Esophagus muscularis mucosa (tissue), 4 donors: ENCODE data around the gene UMOD. TPM values are rescaled to one million over a fixed set of nuclear protein-coding genes. Genes with fewer than 3 reads are reported as not detected.
"Not testable (repeated sequence)": the region's sequence is repeated elsewhere in the genome, so short reads cannot be mapped to it uniquely, and the experiment has no call there.

ENCODE experiments used
- DNase-seq: peaks from one replicate; pipeline ENCODE4 v3.0.0-alpha.2; 2017; ENCODE audit errors: extremely low spot score
- H3K27ac ChIP-seq, 4 donors: fragments of 200-600 bp; sonication (generic); replicated peaks in 1 of 4; 1 replicate in 3 of 4; 2 replicates in 1 of 4; pipeline ENCODE4 v1.5.1; 2016 to 2019; ENCODE audit warnings: mild to moderate bottlenecking in 1 of 4
- H3K27me3 ChIP-seq, 4 donors: fragments of 200-600 bp; sonication (generic); one replicate each; pipeline versions ENCODE4 v1.5.1 to v1.6.0; 2016 to 2019
- H3K36me3 ChIP-seq, 4 donors: fragments of 200-600 bp; sonication (generic); one replicate each; pipeline ENCODE4 v1.5.1; 2016 to 2019
- H3K4me1 ChIP-seq, 4 donors: fragments of 200-600 bp; sonication (generic); one replicate each; pipeline ENCODE4 v1.5.1; 2016 to 2019
- H3K4me3 ChIP-seq, 4 donors: fragments of 200-600 bp; sonication (generic); 1 replicate in 2 of 4; 2 replicates in 2 of 4; pipeline ENCODE4 v1.5.1; 2016 to 2019; ENCODE audit warnings: mild to moderate bottlenecking in 4 of 4, moderate library complexity in 1 of 4
- H3K9me3 ChIP-seq, 4 donors: fragments of 200-600 bp; sonication (generic); 1 replicate in 3 of 4; 2 replicates in 1 of 4; pipeline ENCODE4 v1.5.1; 2016 to 2019
- EP300 ChIP-seq: sonication (generic); formaldehyde crosslinking; IDR thresholded peaks from one replicate; pipeline ENCODE4 v1.6.1; 2017; ENCODE audit warnings: antibody characterized with exemption
- POLR2A ChIP-seq: fragments of 450-650 bp; IDR thresholded peaks from one replicate; pipeline ENCODE4 v1.6.1; 2017; ENCODE audit warnings: antibody characterized with exemption, moderate library complexity, mild to moderate bottlenecking, low read depth
- POLR2AphosphoS5 ChIP-seq, 2 donors: sonication (generic); formaldehyde crosslinking; IDR thresholded peaks; one replicate each; pipeline ENCODE4 v1.6.1; 2017; ENCODE audit warnings: antibody characterized with exemption in 2 of 2
- WGBS: methylation state at CpG from one replicate; pipeline ENCODE4 v1.1.5; 2018; 5-methylcytosine and 5-hydroxymethylcytosine counted together
- intact Hi-C: fragments of 100-400 bp; cut with DNase I; formaldehyde crosslinking; loops from one replicate; pipeline ENCODE4 v1.15.1; 2023
- total RNA-seq, 4 donors: library from RNA; depleted of rRNA; stranded (reverse); fragments of >200 nt; gene quantifications; one replicate each; pipeline versions ENCODE4 v1.1.0 to v1.2.1, GENCODE V29; 2016
- TF ChIP-seq, protein P1 (sequence below), 3 experiments: fragments of 200-600 bp in 2 of 3; fragments of 450-650 bp in 1 of 3; sonication (generic) in 2 of 3; IDR thresholded peaks; one replicate each; pipeline ENCODE4 v1.5.1; 2017 to 2019; ENCODE audit warnings: antibody characterized with exemption in 3 of 3, mild to moderate bottlenecking in 2 of 3, moderate library complexity in 1 of 3

UMOD gene
- total RNA-seq, 4 donors from 2014 or later = not detected

DNA sequence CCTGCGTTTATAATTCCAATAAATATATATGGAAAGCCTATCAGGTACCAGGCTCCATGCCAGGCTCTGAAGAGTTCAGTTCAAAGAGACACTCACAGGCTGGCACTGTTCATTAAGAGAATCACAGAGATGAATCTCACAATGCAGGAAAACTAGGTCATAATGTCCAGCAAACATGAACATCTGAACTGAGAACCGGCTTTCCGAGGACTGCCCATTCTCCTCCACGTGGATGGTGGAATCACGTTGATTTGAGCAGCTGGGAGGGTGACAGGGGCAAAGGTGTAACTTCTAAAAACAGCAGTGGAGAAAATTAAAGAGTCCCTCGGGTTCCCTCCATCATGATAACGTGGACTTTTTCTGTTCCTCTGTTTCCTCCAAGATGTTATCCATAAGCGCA lies 35.4 kb downstream of the UMOD start:
- no peak overlapping the region for H3K27ac ChIP-seq
- intact Hi-C loops = no loop called here
- WGBS = 68% methylated on average over 8 of the region's 8 CpGs
- TF ChIP-seq, protein P1, sequence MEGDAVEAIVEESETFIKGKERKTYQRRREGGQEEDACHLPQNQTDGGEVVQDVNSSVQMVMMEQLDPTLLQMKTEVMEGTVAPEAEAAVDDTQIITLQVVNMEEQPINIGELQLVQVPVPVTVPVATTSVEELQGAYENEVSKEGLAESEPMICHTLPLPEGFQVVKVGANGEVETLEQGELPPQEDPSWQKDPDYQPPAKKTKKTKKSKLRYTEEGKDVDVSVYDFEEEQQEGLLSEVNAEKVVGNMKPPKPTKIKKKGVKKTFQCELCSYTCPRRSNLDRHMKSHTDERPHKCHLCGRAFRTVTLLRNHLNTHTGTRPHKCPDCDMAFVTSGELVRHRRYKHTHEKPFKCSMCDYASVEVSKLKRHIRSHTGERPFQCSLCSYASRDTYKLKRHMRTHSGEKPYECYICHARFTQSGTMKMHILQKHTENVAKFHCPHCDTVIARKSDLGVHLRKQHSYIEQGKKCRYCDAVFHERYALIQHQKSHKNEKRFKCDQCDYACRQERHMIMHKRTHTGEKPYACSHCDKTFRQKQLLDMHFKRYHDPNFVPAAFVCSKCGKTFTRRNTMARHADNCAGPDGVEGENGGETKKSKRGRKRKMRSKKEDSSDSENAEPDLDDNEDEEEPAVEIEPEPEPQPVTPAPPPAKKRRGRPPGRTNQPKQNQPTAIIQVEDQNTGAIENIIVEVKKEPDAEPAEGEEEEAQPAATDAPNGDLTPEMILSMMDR (IDR thresholded peaks at IDR 0.05) = no peak
- TF ChIP-seq POLR2A (no peak), POLR2AphosphoS5 (IDR thresholded peaks at IDR 0.05) (no peak), EP300 (no peak)
- no peaks in the 10 kb centered on the region for H3K27me3 ChIP-seq
- no peak overlapping the region for H3K4me3 ChIP-seq
- H3K36me3 ChIP-seq = no peaks in the 10 kb centered on the region
- DNase-seq = no peak
- H3K9me3 ChIP-seq = no peaks in the 10 kb centered on the region
- H3K4me1 ChIP-seq = no peaks in the 10 kb centered on the region

DNA sequence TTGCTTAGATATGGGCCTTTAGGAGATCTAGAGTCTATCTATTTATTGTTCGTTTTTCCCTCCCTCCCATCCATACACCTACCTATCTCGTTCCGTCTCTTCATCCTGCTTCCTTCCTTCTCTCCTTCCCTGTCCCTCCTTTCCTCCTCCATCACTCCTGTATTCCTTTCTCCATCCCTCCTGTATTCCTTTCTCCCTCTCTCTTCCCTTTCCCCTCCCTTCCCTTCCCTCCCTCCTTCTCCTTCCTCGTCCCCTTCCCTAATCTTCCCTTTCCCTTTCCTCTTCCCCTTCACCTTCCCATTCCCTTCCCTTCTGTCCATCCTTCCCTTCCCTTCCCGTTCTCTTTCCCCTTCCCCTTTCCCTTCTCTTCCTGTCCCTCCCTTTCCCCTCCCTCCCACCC lies 35.8 kb downstream of the UMOD start:
- DNase-seq = no peak
- TF ChIP-seq EP300 = no peak
- no peak for TF ChIP-seq POLR2AphosphoS5 (IDR thresholded peaks at IDR 0.05)
- TF ChIP-seq, protein P1 (IDR thresholded peaks at IDR 0.05) = no peak
- intact Hi-C loops = no loop called here
- no peak overlapping the region for H3K27ac ChIP-seq
- H3K27me3 ChIP-seq = no peaks in the 10 kb centered on the region
- H3K4me1 ChIP-seq = no peaks in the 10 kb centered on the region
- H3K9me3 ChIP-seq = peaks cover 0 to 3% (median 0%) of the 10 kb centered on the region in 4 donors
- WGBS = 63% methylated on average over 5 of the region's 5 CpGs
- H3K36me3 ChIP-seq = no peaks in the 10 kb centered on the region
- no peak overlapping the region for H3K4me3 ChIP-seq

DNA sequence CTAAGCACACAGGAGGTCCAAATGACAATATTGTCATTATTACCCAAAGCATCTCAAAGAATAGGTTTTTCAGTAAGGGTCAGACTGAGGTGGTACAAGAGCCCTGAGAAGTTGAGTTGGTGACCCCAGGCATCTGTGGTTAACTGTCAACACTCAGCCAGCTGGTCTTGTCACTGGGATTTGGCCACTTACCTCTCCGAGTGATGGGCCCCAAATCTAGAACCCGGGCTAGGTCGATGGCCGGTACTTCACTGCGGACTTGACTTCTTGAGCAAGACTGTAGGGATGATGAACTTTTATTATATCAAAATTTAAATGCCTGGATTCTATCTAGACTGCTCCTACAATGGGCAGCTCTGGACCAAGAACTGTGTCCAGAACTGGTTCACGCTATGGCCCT lies 36.8 kb downstream of the UMOD start:
- TF ChIP-seq, protein P1 (IDR thresholded peaks at IDR 0.05) = no peak
- no peak for TF ChIP-seq POLR2A
- Histone ChIP-seq H3K9me3 (peaks cover 0 to 9% (median 0%) of the 10 kb centered on the region in 4 donors), H3K36me3 (no peaks in the 10 kb centered on the region), H3K27me3 (no peaks in the 10 kb centered on the region), H3K4me1 (no peaks in the 10 kb centered on the region), H3K4me3 (no peak overlapping the region), H3K27ac (no peak overlapping the region)
- intact Hi-C loops = no loop called here
- DNase-seq = no peak
- 97% methylated on average over 6 of the region's 6 CpGs for WGBS

DNA sequence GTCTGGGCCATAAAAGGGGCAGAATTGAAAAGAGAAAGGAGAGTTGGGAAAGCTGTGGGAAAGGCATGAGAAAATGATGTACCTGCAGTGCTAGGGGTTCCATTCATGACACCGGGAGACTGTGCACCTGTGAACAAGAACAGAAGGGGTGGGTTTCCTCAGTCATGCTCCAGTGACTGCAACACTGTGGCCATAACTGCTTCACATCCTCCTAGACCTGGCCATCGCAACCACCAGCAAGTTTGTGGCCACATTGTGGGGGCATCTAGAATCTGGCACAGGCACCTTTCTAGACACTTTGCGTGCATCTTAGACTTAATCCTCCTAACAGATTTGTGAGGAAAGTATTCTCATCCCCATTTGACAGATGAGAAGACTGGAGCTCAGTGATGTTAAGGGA lies 37.9 kb downstream of the UMOD start:
- Histone ChIP-seq H3K4me1 (no peaks in the 10 kb centered on the region), H3K27me3 (no peaks in the 10 kb centered on the region), H3K4me3 (no peak overlapping the region), H3K9me3 (peaks cover 0 to 9% (median 0%) of the 10 kb centered on the region in 4 donors), H3K36me3 (no peaks in the 10 kb centered on the region), H3K27ac (no peak overlapping the region)
- 88% methylated on average over 3 of the region's 3 CpGs for WGBS
- intact Hi-C loops = no loop called here
- DNase-seq = no peak
- TF ChIP-seq POLR2AphosphoS5 (IDR thresholded peaks at IDR 0.05) = no peak
- TF ChIP-seq, protein P1 (IDR thresholded peaks at IDR 0.05) = no peak
- no peak for TF ChIP-seq POLR2A
- TF ChIP-seq EP300 = no peak

DNA sequence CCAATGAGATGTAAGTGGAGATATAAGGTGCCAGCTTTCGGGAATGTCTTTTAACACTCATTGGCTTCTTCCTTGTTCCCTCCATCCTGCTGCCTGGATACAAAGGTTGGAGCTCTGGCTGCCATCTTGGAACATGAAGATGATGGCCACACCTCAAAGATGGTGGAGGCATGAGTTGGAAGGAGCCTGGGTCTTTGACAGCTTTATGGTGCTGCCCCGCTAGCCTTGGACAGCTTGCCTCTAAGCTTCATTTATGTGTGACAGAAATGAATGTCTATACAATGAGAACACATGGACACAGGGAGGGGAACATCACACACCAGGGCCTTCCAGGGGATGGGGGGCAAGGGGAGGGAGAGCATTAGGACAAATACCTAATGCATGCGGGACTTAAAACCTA lies 38.8 kb downstream of the UMOD start:
- WGBS = 88% methylated on average over 3 of the region's 3 CpGs
- no peak for TF ChIP-seq EP300
- TF ChIP-seq POLR2A = no peak
- TF ChIP-seq POLR2AphosphoS5 (IDR thresholded peaks at IDR 0.05) = no peak
- TF ChIP-seq, protein P1 (IDR thresholded peaks at IDR 0.05) = no peak
- H3K36me3 ChIP-seq = no peaks in the 10 kb centered on the region
- intact Hi-C loops = no loop called here
- H3K27me3 ChIP-seq = peaks cover 0 to 4% (median 0%) of the 10 kb centered on the region in 4 donors
- no peak for DNase-seq
- no peak overlapping the region for H3K27ac ChIP-seq
- H3K4me1 ChIP-seq = no peaks in the 10 kb centered on the region
- H3K9me3 ChIP-seq = peaks cover 0 to 9% (median 0%) of the 10 kb centered on the region in 4 donors
- H3K4me3 ChIP-seq = no peak overlapping the region

DNA sequence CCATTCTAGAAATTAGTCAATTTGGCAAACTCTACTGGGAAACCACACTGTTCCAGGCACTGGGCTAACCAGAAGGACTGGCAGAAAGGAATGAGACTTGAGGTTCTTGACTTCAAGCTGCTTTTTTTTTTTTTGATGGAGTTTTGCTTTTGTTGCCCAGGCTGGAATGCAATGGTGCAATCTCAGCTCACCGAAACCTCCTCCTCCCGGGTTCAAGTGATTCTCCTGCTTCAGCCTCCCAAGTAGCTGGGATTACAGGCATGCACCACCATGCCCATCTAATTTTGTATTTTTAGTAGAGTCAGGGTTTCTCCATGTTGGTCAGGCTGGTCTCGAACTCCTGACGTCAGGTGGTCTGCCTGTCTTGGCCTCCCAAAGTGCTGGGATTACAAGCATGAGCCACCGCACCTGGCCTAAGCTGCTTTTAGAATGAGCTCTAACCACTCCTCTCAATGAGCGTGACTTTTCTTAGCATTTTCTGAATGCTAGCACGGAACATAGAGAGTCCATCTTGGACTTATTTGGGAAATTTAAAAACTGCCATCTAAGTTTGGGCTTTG lies 39.9 kb downstream of the UMOD start:
- H3K27ac ChIP-seq, H3K9me3 ChIP-seq, DNase-seq, H3K27me3 ChIP-seq, H3K4me3 ChIP-seq, H3K36me3 ChIP-seq, H3K4me1 ChIP-seq, intact Hi-C loops: not testable (repeated sequence)
- 89% methylated on average over 7 of the region's 7 CpGs for WGBS
